PC-9 (cell line): ENCODE measurements around the gene UGT2B10. TPM values are rescaled to one million over a fixed set of nuclear protein-coding genes. Genes with fewer than 3 reads are reported as not detected.

Experiments
- BruUV-seq: library from RNA; stranded (reverse); fragments of 400-500 nt; replicated peaks from 2 replicates; lab custom pipeline; 2021; lab: Mats Ljungman, UMichigan
- CTCF ChIA-PET: fragments of 300-600 bp; sonication (Branson Sonifier 250); formaldehyde crosslinking; loops from one replicate; lab custom pipeline; 2022; ENCODE audit warnings: antibody characterized with exemption; lab: Charles Lee
- POLR2A ChIA-PET: fragments of 300-600 bp; sonication (Branson Sonifier 250); formaldehyde crosslinking; loops from one replicate; lab custom pipeline; 2022; ENCODE audit warnings: antibody characterized with exemption; ENCODE audit not compliant: unreplicated experiment; lab: Charles Lee
- DNase-seq, 2 experiments: peaks; one replicate each; pipeline versions ENCODE4 v3.0.0 to v3.0.0-alpha.2; 2015 to 2022; ENCODE audit warnings: mixed read lengths in 1 of 2
- H2AFZ ChIP-seq: fragments of 200-600 bp; sonication (generic); 2 replicates; pipeline ENCODE4 v1.8.1; 2017; ENCODE audit warnings: antibody characterized with exemption
- H3F3A ChIP-seq: fragments of 200-600 bp; sonication (generic); 2 replicates; pipeline ENCODE4 v1.8.1; 2017; ENCODE audit warnings: antibody characterized with exemption, mild to moderate bottlenecking, low read depth; ENCODE audit not compliant: insufficient read depth
- H3K27ac ChIP-seq: fragments of 200-600 bp; sonication (generic); 2 replicates; pipeline ENCODE4 v1.6.1; 2016; ENCODE audit warnings: mixed run types
- H3K27me3 ChIP-seq: fragments of 200-600 bp; sonication (generic); 2 replicates; pipeline ENCODE4 v1.6.1; 2016; ENCODE audit warnings: low read depth, mixed run types; ENCODE audit not compliant: insufficient read depth
- H3K36me3 ChIP-seq: fragments of 200-600 bp; sonication (generic); 2 replicates; pipeline ENCODE4 v1.6.1; 2016; ENCODE audit warnings: low read depth, mixed run types
- H3K4me1 ChIP-seq: fragments of 200-600 bp; sonication (generic); replicated peaks from 2 replicates; pipeline ENCODE4 v1.6.1; 2016; ENCODE audit warnings: mixed run types; ENCODE audit not compliant: insufficient read depth
- H3K4me2 ChIP-seq: fragments of 200-600 bp; sonication (generic); 2 replicates; pipeline ENCODE4 v1.6.1; 2017; ENCODE audit warnings: mixed run types
- H3K4me3 ChIP-seq: fragments of 200-600 bp; sonication (generic); 2 replicates; pipeline ENCODE4 v1.6.1; 2016; ENCODE audit warnings: mixed run types
- H3K79me2 ChIP-seq: fragments of 200-600 bp; sonication (generic); 2 replicates; pipeline ENCODE4 v1.6.1; 2017; ENCODE audit warnings: low read depth, mixed run types
- H3K9me2 ChIP-seq: fragments of 200-600 bp; sonication (generic); 2 replicates; pipeline ENCODE4 v1.8.1; 2017; ENCODE audit warnings: mild to moderate bottlenecking; ENCODE audit not compliant: insufficient read depth
- H3K9me3 ChIP-seq: fragments of 200-600 bp; sonication (generic); 2 replicates; pipeline ENCODE4 v1.8.1; 2016; ENCODE audit warnings: low read depth; ENCODE audit not compliant: insufficient read depth
- H4K20me1 ChIP-seq: fragments of 200-600 bp; sonication (generic); 2 replicates; pipeline ENCODE4 v1.8.1; 2017; ENCODE audit not compliant: insufficient read depth
- CTCF ChIP-seq: fragments of 200-600 bp; sonication (generic); conservative IDR thresholded peaks from 2 replicates; pipeline ENCODE4 v1.6.1; 2017; ENCODE audit warnings: mixed run types, antibody characterized with exemption, mild to moderate bottlenecking, moderate library complexity
- EZH2 ChIP-seq: fragments of 200-600 bp; sonication (generic); IDR thresholded peaks from 2 replicates; pipeline ENCODE4 v1.8.0; 2017; ENCODE audit warnings: antibody characterized with exemption, low read depth
- intact Hi-C: fragments of 100-400 bp; cut with micrococcal nuclease; formaldehyde crosslinking; loops from one replicate; pipeline ENCODE4 v1.10.0; 2022; ENCODE audit not compliant: unreplicated experiment
- total RNA-seq: library from RNA; stranded (reverse); gene quantifications from 2 replicates; pipeline ENCODE4 v1.2.3, GENCODE V29; 2021

Gene UGT2B10
- total RNA-seq, 1 experiment from 2014 or later = not detected

- no peaks in the 10 kb centered on the region for H3K36me3 ChIP-seq
- no peaks in the 10 kb centered on the region for H4K20me1 ChIP-seq
- CTCF ChIA-PET = no interaction called here
- no peaks in the 10 kb centered on the region for H3F3A ChIP-seq
- no peaks in the 10 kb centered on the region for H3K27me3 ChIP-seq
- no peak for DNase-seq
- no peak overlapping the region for H3K4me3 ChIP-seq
- no peak overlapping the region for H3K4me2 ChIP-seq
- no peaks in the 10 kb centered on the region for H3K4me1 ChIP-seq
- no peak for TF ChIP-seq CTCF
- TF ChIP-seq EZH2 = no peak
- intact Hi-C loops = no loop called here
- no peaks in the 10 kb centered on the region for H3K79me2 ChIP-seq
- H3K9me2 ChIP-seq = no peaks in the 10 kb centered on the region
- H3K9me3 ChIP-seq = no peaks in the 10 kb centered on the region
- no peak overlapping the region for H2AFZ ChIP-seq
- BruUV-seq = no TSS peak
- H3K27ac ChIP-seq = no peak overlapping the region
- POLR2A ChIA-PET = no interaction called here
Observed at GRCh38 chr4:68831642-68832041, 15.8 kb downstream of the UGT2B10 start.

GRCh38 chr4:68850293-68850692 is 34.5 kb downstream of the UGT2B10 start:
- Histone ChIP-seq H3F3A (no peaks in the 10 kb centered on the region), H3K36me3 (no peaks in the 10 kb centered on the region), H3K79me2 (no peaks in the 10 kb centered on the region), H3K9me2 (no peaks in the 10 kb centered on the region), H3K27ac (no peak overlapping the region), H3K4me3 (no peak overlapping the region), H2AFZ (no peak overlapping the region), H3K4me1 (no peaks in the 10 kb centered on the region), H3K9me3 (no peaks in the 10 kb centered on the region), H3K4me2 (no peak overlapping the region), H3K27me3 (no peaks in the 10 kb centered on the region), H4K20me1 (no peaks in the 10 kb centered on the region)
- POLR2A ChIA-PET = no interaction called here
- no TSS peak for BruUV-seq
- intact Hi-C loops = no loop called here
- TF ChIP-seq CTCF = no peak
- no peak for TF ChIP-seq EZH2
- no peak for DNase-seq
- CTCF ChIA-PET = no interaction called here

GRCh38 chr4:68855771-68856170 is 40.0 kb downstream of the UGT2B10 start:
- Histone ChIP-seq H3K36me3 (no peaks in the 10 kb centered on the region), H3K9me3 (no peaks in the 10 kb centered on the region), H3K27ac (no peak overlapping the region), H3K27me3 (no peaks in the 10 kb centered on the region), H3K79me2 (no peaks in the 10 kb centered on the region), H2AFZ (no peak overlapping the region), H4K20me1 (no peaks in the 10 kb centered on the region), H3F3A (no peaks in the 10 kb centered on the region), H3K4me1 (no peaks in the 10 kb centered on the region), H3K9me2 (no peaks in the 10 kb centered on the region), H3K4me3 (no peak overlapping the region), H3K4me2 (no peak overlapping the region)
- intact Hi-C loops = no loop called here
- no peak for TF ChIP-seq EZH2
- no peak for TF ChIP-seq CTCF
- ChIA-PET CTCF (no interaction called here), POLR2A (no interaction called here)
- DNase-seq = no peak
- no TSS peak for BruUV-seq
